ENCODE results near the gene INPP1.
A peak's percentile ranks its signal among the peaks of the same experiment; 100 is the strongest.
"Not testable (repeated sequence)": the region's sequence is repeated elsewhere in the genome, so short reads cannot be mapped to it uniquely, and the experiment has no call there.

The INPP1 gene

DNA sequence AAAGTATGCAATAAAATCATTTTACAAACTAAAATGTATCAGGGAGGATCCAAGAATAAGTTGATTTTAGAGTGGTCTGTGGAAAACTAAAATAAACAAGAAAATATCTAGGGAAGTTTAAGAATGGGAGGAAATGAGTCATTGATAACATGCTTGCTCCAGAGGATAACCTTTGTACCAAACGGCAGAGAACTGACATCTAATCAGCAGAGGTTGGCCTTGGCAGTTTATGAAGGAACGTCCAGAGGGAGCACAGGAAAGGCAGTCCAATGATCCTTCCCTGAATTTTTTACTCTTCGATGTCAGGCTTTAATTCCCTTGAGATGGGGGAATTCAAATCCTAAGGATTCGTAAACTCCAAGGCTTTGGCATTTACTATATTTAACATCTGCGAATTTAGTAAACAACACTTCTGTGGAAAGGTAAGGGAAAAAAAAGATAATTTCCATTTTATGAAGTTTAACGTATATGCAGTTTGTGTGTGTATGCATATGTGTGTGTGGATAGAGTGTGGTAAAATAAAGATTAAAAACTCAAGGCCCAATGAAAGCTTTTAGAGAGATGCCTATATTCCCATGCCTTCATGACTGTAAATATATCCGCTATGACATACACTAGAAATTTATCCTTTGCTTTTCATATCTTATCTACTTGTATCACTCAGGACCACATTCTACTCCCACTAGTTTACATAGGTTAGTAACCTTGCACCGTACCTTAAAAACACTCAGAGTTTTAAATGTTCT lies 8.7 kb upstream of the INPP1 start:
- no peak for DNase-seq

DNA sequence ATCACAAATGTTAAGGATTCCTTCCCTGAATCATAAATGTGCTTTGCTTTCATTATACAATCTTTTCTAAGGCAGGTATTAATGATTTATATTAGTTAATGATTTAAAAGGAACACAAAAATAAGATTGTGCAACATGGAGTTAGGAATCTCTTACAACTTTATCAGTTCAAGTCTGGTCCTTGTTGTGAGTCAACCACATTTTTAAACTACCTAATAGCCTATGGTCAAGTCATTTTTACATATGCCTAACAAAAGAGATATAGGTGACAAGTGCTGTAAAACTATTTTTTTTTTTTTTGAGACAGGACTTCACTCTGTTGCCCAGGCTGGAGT lies 8.2 kb upstream of the INPP1 start:
- DNase-seq = no peak

GRCh38 chr2:190335584-190335983 lies 7.8 kb upstream of the INPP1 start:
- not testable (repeated sequence) for DNase-seq

DNA sequence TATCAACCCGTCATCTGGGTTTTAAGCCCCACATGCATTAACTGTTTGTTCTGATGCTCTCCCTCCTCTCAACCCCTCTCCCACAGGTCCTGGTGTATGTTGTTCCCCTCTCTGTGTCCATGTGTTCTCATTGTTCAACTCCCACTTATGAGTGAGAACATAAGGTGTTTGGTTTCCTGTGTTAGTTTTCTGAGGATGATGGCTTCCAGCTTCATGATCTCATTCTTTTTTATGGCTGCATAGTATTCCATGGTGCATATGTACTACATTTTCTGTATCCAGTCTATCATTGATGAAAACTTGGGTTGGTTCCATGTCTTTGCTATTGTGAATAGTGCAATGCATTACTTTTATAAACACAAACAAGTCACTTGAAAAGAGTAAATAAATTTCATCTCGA lies 7.0 kb upstream of the INPP1 start:
- no peak for DNase-seq

- DNase-seq = no peak
Measured at GRCh38 chr2:190338453-190338852, 4.9 kb upstream of the INPP1 start.

- no peak for DNase-seq
Measured at GRCh38 chr2:190339394-190339793, 4.0 kb upstream of the INPP1 start.

GRCh38 chr2:190340369-190340768 lies 3.0 kb upstream of the INPP1 start:
- DNase-seq = no peak

- DNase-seq = no peak
Measured at GRCh38 chr2:190342611-190343010, 778 bp upstream of the INPP1 start.

- DNase-seq = no peak
Measured at GRCh38 chr2:190343089-190343535, 277 bp upstream of the INPP1 start.

GRCh38 chr2:190344276-190344827 lies 963 bp downstream of the INPP1 start:
- DNase-seq = peak; percentile 76

DNA sequence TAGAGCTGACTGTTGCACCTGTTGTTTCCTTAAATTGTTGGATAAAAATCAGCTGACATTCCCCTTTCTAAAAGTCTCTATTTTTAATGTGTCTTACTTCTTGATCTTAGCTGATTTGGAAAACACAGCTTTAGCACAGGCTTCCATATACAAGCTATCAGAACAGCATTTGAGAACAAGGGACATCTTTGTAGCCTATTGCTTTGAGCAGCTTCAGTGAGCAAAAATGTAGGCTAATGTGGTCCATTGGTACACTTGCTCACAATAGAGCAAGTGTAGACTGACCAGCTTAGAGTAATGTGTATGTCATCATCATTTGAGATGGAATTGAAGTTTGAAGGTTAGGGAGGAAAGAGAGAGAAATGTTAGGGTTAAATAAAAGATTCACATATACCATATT lies 7.0 kb downstream of the INPP1 start:
- no peak for DNase-seq

- DNase-seq = no peak
Measured at GRCh38 chr2:190351955-190352354, 8.6 kb downstream of the INPP1 start.

DNA sequence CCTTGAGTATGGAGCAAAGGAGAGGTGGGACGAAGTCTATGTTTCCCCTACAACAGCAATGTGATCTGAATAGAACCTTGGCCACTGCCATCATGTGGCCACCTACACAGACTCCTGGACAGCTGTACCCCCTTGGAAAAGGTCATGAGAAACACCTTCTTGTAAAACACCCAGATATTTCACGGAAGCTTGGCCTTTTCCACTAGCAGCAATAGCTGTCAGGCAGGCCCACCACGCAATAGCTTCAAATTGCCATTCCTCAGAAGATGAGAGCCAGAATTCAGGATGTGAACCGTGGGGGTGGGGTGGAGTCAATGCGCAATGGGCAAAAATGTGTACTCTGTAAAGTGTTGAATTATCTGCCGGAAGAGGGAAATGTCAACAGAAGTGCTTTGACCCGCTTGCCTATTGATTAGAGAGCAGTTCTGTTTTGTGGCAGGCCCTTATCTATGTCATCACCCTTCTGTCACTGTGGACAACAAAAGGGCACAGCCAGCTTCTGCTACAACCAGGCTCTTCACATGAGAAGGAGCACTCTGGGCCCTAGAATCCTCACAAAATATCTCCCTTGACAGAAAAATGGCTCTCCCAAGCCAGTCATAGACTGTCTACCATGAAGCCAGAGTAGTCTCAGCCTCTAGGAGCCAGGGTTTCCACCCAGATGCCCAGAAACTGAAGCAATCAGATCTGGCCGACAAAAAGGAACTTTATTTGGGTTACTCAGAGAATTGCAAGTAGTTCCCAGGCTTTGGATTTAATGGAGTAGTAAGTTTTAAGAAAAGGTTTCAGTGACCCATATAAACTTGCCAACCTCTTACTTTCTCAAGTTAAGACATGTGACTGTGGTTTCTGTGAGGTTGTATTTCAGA lies 9.5 kb downstream of the INPP1 start:
- DNase-seq = no peak

GRCh38 chr2:190353537-190353899 lies 10.1 kb downstream of the INPP1 start:
- DNase-seq = no peak

DNA sequence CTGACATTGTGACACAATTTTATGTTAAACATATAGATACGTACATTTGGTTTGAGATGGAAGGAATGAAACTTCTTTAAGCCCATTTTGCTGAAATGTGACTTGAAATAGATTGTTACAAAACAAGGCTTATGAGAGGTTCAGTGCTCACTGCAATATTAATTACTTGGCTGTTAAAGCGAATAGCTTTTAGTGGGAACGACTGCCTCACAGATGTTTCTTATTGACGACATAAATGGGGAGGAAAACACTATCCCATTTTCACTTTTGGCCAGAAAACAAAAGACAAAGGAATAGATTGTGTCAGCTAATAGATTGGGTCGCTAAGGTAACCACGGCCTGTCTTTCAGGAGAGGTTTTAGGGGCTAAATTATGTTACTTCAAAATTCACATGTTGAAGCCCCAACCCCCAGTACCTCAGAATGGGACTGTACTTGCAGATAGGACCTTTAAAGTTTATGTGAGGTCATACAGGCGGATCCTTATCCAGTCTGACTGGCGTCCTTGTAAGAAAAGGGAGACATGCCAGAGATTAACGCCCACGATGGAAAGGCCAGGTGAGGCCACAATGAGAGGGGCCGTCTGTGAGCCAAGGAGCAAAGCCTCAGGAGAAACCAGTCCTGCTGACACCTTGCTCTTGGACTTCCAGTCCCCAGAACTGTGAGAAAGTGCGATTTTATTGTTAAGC lies 10.8 kb downstream of the INPP1 start:
- DNase-seq = no peak

DNA sequence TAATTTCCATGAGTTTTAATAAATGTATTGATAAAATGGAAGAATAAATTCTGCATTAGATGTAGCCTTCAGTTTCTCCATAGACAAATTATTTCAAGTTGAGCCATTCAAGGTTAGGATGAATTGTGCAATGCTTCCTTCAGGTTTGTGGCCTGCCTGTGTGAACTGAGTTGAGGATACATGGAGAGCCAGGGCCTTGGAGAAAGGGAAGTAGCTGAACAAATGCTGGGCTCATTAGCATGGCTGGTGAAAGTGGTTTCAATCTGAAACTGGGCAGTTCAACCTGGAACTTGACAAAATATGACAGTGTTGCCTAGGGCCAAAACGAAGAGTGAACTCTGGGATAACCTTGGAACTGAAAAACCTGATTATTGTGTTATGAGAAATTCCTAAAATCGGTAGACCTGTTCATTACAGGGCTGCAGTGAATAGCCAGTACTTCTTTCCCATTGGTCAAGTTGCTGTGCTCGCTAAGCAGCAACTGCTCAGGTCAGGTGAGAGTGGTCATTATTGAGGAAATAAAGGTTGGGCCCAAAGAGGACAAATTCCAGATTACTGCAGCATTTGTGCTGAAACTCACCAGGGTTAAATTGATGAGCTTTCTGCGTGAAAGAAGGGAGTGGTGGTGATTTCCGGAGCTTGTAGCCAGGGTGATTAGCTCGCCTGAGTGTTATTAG lies 12.7 kb downstream of the INPP1 start:
- no peak for DNase-seq

GRCh38 chr2:190357600-190357999 lies 14.2 kb downstream of the INPP1 start:
- DNase-seq = no peak

- not testable (repeated sequence) for DNase-seq
Measured at GRCh38 chr2:190358655-190359448, 15.5 kb downstream of the INPP1 start.

DNA sequence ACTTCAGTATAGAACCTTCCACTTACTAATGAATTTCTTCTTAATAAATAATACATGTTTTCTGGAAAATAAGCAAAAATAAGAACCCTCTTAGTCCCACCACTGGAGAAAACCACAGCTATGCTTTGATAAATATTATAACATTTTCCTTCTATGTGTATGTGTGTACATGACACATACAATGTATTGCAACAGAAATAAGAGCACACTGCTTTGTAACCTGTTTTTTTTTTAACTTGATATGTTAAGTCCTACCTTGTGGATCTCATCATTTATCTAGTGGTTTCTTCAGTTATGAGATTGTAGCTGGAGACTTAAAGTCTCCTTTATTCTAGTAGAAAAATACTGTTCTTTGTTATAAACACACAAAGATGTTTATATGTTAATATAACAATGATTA lies 17.2 kb downstream of the INPP1 start:
- DNase-seq = no peak

- DNase-seq = no peak
Measured at GRCh38 chr2:190360965-190361364, 17.6 kb downstream of the INPP1 start.

DNA sequence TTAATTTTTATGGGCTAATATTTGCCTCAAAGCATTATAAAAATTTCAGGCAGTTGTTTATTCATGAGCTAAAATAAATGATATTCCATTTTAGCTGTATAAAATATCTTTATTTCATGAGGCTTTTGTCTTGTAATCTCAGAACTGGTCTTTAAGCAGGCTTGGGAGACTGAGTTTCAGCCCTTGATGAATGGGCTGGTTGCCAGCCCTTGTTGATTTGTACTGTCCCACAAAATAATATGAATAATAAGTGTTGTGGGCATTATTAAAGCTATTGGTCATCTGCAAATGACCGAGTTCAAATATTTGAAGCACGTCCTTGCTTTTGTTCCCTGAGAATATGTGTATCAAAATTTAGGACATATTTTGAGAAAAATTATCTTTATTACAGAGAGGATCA lies 18.2 kb downstream of the INPP1 start:
- DNase-seq = no peak

DNA sequence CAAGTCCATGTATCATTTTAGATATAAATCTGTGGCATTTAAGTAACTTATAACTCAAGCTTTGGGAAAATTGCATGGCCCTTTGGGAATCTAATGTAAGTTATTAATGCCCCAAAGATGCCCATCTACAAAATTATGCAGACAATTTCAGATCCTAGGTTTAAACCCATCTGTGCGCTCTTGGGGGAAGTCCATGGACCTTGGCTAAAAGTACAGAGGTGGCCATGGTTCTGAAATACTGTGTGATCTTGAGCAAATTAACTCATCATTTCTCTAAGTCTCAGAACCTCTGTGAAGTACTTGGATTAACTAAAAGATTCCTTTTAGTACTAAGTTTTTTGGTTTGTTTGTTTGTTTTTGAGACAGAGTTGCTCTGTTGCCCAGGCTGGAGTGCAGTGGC lies 19.5 kb downstream of the INPP1 start:
- no peak for DNase-seq

Measured in eye (tissue), 1 donor.